ENCODE measurements around the gene CBFB.

- TF ChIP-seq POLR2A (IDR thresholded peaks at IDR 0.05): no peak
- TF ChIP-seq CTCF (IDR thresholded peaks at IDR 0.05): no peak
- no peak for TF ChIP-seq EP300 (IDR thresholded peaks at IDR 0.05)
- no peak for TF ChIP-seq POLR2AphosphoS5 (IDR thresholded peaks at IDR 0.05)
Measured at GRCh38 chr16:67089101-67089500, 60.2 kb downstream of the CBFB start.
